ENCODE measurements around the gene RNF123. TPM values are rescaled to one million over a fixed set of nuclear protein-coding genes. Genes with fewer than 3 reads are reported as not detected.
A peak's percentile ranks its signal among the peaks of the same experiment; 100 is the strongest.

Gene RNF123
- total RNA-seq, 1 experiment from 2014 or later: 40.6 TPM

GRCh38 chr3:49656541-49657112, 32.7 kb upstream of the RNF123 start:
- Histone ChIP-seq H3K9me3 (ENCODE audit: control insufficient read depth, low read depth, low read length) (no peaks in the 10 kb centered on the region), H4K5ac (ENCODE audit: insufficient read length, low read depth, low read length) (no peak overlapping the region), H3K23ac (ENCODE audit: insufficient read length, low read depth, low read length) (no peak overlapping the region), H2BK5ac (ENCODE audit: insufficient read length, low read length) (no peak overlapping the region), H3K23me2 (ENCODE audit: insufficient read length, low read depth, low read length, poor library complexity, severe bottlenecking) (no peaks in the 10 kb centered on the region), H3K27me3 (ENCODE audit: insufficient read depth, low read length) (no peaks in the 10 kb centered on the region), H3K14ac (ENCODE audit: insufficient read depth, low read length) (no peak overlapping the region), H3K4ac (ENCODE audit: low read depth, low read length) (no peak overlapping the region), H3K27ac (ENCODE audit: insufficient read length, low read depth, low read length) (no peak overlapping the region), H3K4me1 (ENCODE audit: insufficient read depth, low read length) (no peaks in the 10 kb centered on the region), H4K8ac (replicated peaks; ENCODE audit: insufficient read length, low read depth, low read length) (no peak overlapping the region), H4K20me1 (ENCODE audit: control insufficient read depth, insufficient read depth, insufficient read length) (no peaks in the 10 kb centered on the region), H2BK20ac (ENCODE audit: low read depth, low read length, poor library complexity, severe bottlenecking) (no peak overlapping the region), H3K18ac (ENCODE audit: insufficient read length, low read depth, low read length) (no peak overlapping the region), H3K56ac (ENCODE audit: insufficient read length, low read depth, low read length) (no peak overlapping the region), H3K79me1 (ENCODE audit: insufficient read depth, low read depth, low read length, poor library complexity, severe bottlenecking) (no peaks in the 10 kb centered on the region), H3K4me2 (ENCODE audit: insufficient read depth, insufficient read length, low read length) (no peak overlapping the region), H2AFZ (ENCODE audit: low read length) (no peak overlapping the region), H2BK15ac (ENCODE audit: low read depth, low read length) (no peak overlapping the region), H3T11ph (ENCODE audit: low read length) (no peak overlapping the region), H3K9ac (ENCODE audit: extremely low read depth, insufficient read length, low read length) (no peak overlapping the region), H2BK12ac (ENCODE audit: insufficient read length, low read depth, low read length) (no peak overlapping the region), H4K91ac (ENCODE audit: insufficient read length, low read depth, low read length) (no peak overlapping the region), H2AK5ac (ENCODE audit: insufficient read length, low read length) (no peak overlapping the region), H2BK120ac (ENCODE audit: low read depth, low read length, poor library complexity, severe bottlenecking) (no peak overlapping the region), H3K79me2 (ENCODE audit: insufficient read depth, low read length) (no peaks in the 10 kb centered on the region)
- DNase-seq: no peak
- TF ChIP-seq CTCF (conservative IDR thresholded peaks at IDR 0.05): no peak
- Mint-ChIP-seq H3K4me3 (no peak overlapping the region), H3K4me1 (no peaks in the 10 kb centered on the region), H3K36me3 (ENCODE audit: insufficient read depth in 1 of 3, low read depth in 3 of 3) (no peaks in the 10 kb centered on the region; a peak in 1 of 7 replicates), H3K27me3 (ENCODE audit: low read depth) (no peaks in the 10 kb centered on the region), H3K27ac (peak overlapping the region in 1 of 3 experiments; percentile 77; a peak in 1 of 7 replicates), H3K9me3 (no peaks in the 10 kb centered on the region)
- no CpG with 5 or more reads among the region's 18 CpGs for WGBS (ENCODE audit: extremely low coverage, insufficient read length, low lambda C conversion rate)

Measured in H9 (cell line).